ENCODE measurements around the gene KCNC4. TPM values are rescaled to one million over a fixed set of nuclear protein-coding genes. Genes with fewer than 3 reads are reported as not detected.

The KCNC4 gene
- polyA plus RNA-seq, 2 of the 4 experiments (the other 2 are of a cell fraction): 1.1 to 2.4 TPM

DNA sequence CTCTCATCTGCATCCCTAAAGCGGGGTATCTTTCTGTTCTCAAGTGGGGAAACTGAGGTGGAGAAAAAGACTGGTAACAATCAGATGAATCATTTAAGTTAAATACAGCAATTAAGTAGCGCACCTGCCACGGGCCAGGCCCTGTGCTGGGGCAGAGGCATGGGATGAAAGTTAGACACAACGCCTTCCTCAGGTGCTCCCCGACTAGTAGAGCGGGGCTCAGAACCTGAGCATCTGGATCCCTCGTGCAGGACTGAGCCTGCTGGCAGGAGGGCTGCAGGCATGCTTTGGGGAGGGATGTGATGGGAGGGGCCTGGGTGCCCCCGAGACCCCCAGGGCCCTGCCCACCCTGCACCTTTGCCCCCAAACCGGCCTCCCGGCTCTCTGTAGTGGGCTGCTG is 14.9 kb upstream of the KCNC4 start:
- no peak overlapping the region for H3K4me3 ChIP-seq
- no peaks in the 10 kb centered on the region for H3K4me1 ChIP-seq
- DNase-seq (ENCODE audit: low read depth in 1 of 2, low spot score in 1 of 2) (no peak), FAIRE-seq (no peak), ATAC-seq (no peak)
- WGBS (ENCODE audit: missing lambda C conversion rate): 94% methylated on average over 6 of the region's 10 CpGs
- no peak overlapping the region for H3K27ac ChIP-seq
- H3K4me2 ChIP-seq: no peak overlapping the region
- CTCF ChIA-PET: interaction anchor here (1.3 to 5.2 kb wide), 2 partner anchors 13 to 265 kb away, joined by 3 to 40 read pairs; partner anchors contain the start of gene KCNC4
- POLR2A ChIA-PET: no interaction called here
- TF ChIP-seq BHLHE40 (IDR thresholded peaks at IDR 0.05; ENCODE audit: low read depth, low read length): no peak
- TF ChIP-seq CEBPB (IDR thresholded peaks at IDR 0.05): no peak
- TF ChIP-seq GATA3 (IDR thresholded peaks at IDR 0.05; ENCODE audit: borderline replicate concordance): no peak
- TF ChIP-seq, protein P1, sequence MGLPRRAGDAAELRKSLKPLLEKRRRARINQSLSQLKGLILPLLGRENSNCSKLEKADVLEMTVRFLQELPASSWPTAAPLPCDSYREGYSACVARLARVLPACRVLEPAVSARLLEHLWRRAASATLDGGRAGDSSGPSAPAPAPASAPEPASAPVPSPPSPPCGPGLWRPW (IDR thresholded peaks at IDR 0.05): no peak
- TF ChIP-seq, protein P2, sequence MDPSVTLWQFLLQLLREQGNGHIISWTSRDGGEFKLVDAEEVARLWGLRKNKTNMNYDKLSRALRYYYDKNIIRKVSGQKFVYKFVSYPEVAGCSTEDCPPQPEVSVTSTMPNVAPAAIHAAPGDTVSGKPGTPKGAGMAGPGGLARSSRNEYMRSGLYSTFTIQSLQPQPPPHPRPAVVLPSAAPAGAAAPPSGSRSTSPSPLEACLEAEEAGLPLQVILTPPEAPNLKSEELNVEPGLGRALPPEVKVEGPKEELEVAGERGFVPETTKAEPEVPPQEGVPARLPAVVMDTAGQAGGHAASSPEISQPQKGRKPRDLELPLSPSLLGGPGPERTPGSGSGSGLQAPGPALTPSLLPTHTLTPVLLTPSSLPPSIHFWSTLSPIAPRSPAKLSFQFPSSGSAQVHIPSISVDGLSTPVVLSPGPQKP (IDR thresholded peaks at IDR 0.05; ENCODE audit: low read depth, low read length): no peak
- TF ChIP-seq RAD21 (conservative IDR thresholded peaks at IDR 0.05 in 1 of 2, IDR thresholded peaks at IDR 0.05 in 1 of 2): no peak
- no peak for TF ChIP-seq ZFP36 (IDR thresholded peaks at IDR 0.05; ENCODE audit: borderline replicate concordance, partially characterized antibody)
- TF ChIP-seq, protein P3, sequence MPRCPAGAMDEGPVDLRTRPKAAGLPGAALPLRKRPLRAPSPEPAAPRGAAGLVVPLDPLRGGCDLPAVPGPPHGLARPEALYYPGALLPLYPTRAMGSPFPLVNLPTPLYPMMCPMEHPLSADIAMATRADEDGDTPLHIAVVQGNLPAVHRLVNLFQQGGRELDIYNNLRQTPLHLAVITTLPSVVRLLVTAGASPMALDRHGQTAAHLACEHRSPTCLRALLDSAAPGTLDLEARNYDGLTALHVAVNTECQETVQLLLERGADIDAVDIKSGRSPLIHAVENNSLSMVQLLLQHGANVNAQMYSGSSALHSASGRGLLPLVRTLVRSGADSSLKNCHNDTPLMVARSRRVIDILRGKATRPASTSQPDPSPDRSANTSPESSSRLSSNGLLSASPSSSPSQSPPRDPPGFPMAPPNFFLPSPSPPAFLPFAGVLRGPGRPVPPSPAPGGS (IDR thresholded peaks at IDR 0.05): no peak
- no peak for TF ChIP-seq FOXS1 (CRISPR knock-in tag; IDR thresholded peaks at IDR 0.05)
- no peak for TF ChIP-seq CHD4 (IDR thresholded peaks at IDR 0.05; ENCODE audit: borderline replicate concordance)
- no peaks in the 10 kb centered on the region for H3K9me3 ChIP-seq

DNA sequence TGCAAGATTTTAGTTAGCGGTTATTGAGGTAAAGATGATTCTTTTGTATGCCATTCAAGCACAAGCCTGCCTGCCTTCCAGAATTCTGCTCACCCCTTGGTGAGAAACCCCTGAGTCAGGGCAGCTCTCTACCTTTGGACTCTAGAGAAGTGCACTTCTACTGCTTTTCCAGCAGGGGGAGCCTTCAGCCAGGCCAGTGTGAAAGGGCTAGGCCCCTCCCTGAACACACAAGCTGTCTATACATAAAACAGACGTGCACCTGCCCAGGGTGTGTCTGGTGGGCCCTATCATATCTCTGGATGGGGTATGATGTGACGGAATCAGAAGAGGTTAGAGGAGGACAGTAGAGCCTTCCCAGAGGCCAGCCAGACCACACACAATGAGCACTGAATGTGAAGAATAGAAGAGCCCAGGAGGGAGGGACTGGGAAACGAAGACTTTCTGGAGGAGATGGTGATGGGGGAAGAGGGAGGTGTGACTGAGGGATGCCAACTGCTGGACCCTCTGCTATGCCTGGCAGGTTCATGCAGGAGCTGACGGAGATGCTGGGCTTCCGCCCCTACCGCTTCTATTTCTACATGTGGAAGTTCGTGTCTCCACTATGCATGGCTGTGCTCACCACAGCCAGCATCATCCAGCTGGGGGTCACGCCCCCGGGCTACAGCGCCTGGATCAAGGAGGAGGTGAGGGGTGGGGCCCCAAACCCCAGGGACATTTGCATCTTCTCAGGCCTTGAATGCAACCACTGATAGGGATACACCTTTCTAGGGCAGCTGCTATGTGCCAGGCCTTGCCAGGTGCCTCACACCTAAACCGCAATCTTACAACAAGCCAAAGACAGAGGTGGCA is 13.0 kb upstream of the KCNC4 start:
- H3K4me3 ChIP-seq: no peak overlapping the region
- H3K27ac ChIP-seq: no peak overlapping the region
- H3K9me3 ChIP-seq: no peaks in the 10 kb centered on the region
- no peaks in the 10 kb centered on the region for H3K4me1 ChIP-seq
- WGBS (ENCODE audit: missing lambda C conversion rate): 42% methylated on average over 12 of the region's 12 CpGs
- TF ChIP-seq SMC3 (IDR thresholded peaks at IDR 0.05) (peak; percentile 41; the same call in 1 of the 3 replicates), NR3C1 (IDR thresholded peaks at IDR 0.05) (no peak), EHMT2 (IDR thresholded peaks at IDR 0.05; ENCODE audit: low read depth) (no peak), MAZ (IDR thresholded peaks at IDR 0.05; ENCODE audit: borderline replicate concordance, low read depth, low read length) (no peak), MAFK (IDR thresholded peaks at IDR 0.05; ENCODE audit: partially characterized antibody) (peak; percentile 18), TP53 (CRISPR knock-in tag; IDR thresholded peaks at IDR 0.05) (no peak), HOXA7 (CRISPR knock-in tag; IDR thresholded peaks at IDR 0.05) (no peak), RAD21 (conservative IDR thresholded peaks at IDR 0.05 in 1 of 2, IDR thresholded peaks at IDR 0.05 in 1 of 2) (peak; percentile 51 to 62)
- TF ChIP-seq, protein P4, sequence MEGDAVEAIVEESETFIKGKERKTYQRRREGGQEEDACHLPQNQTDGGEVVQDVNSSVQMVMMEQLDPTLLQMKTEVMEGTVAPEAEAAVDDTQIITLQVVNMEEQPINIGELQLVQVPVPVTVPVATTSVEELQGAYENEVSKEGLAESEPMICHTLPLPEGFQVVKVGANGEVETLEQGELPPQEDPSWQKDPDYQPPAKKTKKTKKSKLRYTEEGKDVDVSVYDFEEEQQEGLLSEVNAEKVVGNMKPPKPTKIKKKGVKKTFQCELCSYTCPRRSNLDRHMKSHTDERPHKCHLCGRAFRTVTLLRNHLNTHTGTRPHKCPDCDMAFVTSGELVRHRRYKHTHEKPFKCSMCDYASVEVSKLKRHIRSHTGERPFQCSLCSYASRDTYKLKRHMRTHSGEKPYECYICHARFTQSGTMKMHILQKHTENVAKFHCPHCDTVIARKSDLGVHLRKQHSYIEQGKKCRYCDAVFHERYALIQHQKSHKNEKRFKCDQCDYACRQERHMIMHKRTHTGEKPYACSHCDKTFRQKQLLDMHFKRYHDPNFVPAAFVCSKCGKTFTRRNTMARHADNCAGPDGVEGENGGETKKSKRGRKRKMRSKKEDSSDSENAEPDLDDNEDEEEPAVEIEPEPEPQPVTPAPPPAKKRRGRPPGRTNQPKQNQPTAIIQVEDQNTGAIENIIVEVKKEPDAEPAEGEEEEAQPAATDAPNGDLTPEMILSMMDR (IDR thresholded peaks at IDR 0.05): peak; percentile 65
- TF ChIP-seq, protein P5, sequence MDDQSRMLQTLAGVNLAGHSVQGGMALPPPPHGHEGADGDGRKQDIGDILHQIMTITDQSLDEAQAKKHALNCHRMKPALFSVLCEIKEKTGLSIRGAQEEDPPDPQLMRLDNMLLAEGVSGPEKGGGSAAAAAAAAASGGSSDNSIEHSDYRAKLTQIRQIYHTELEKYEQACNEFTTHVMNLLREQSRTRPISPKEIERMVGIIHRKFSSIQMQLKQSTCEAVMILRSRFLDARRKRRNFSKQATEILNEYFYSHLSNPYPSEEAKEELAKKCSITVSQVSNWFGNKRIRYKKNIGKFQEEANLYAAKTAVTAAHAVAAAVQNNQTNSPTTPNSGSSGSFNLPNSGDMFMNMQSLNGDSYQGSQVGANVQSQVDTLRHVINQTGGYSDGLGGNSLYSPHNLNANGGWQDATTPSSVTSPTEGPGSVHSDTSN (IDR thresholded peaks at IDR 0.05): no peak
- FAIRE-seq (no peak), ATAC-seq (peak; percentile 83 to 96), DNase-seq (ENCODE audit: low read depth in 1 of 2, low spot score in 1 of 2) (peak; percentile 50 to 77)
- H3K4me2 ChIP-seq: no peak overlapping the region
- POLR2A ChIA-PET: no interaction called here
- CTCF ChIA-PET: interaction anchor here (0.6 to 5.2 kb wide), 32 partner anchors 9 to 299 kb away, joined by 3 to 40 read pairs (median 4); partner anchors contain the start of genes KCNC4 and RBM15

Data from A549 (cell line).